WTC11 (cell line): Measurements from ENCODE around the gene KRT9.

Experiments used
- AFF4 ChIP-seq: sonication (generic); formaldehyde crosslinking; IDR thresholded peaks from 2 replicates; pipeline ENCODE4 v1.8.1; 2023; ENCODE audit warnings: mild to moderate bottlenecking, missing genetic modification reagents, borderline replicate concordance
- CBFB ChIP-seq: sonication (generic); formaldehyde crosslinking; IDR thresholded peaks from 2 replicates; pipeline ENCODE4 v1.8.1; 2022; ENCODE audit warnings: mild to moderate bottlenecking, low read depth, missing genetic modification reagents
- E2F5 ChIP-seq: sonication (generic); formaldehyde crosslinking; IDR thresholded peaks from 2 replicates; pipeline ENCODE4 v1.8.1; 2022; ENCODE audit warnings: mild to moderate bottlenecking, moderate library complexity, missing genetic modification reagents
- ESRRA ChIP-seq: sonication (generic); formaldehyde crosslinking; IDR thresholded peaks from 2 replicates; pipeline ENCODE4 v1.8.1; 2022; ENCODE audit warnings: mild to moderate bottlenecking, missing genetic modification reagents, borderline replicate concordance
- ETV6 ChIP-seq: sonication (generic); formaldehyde crosslinking; IDR thresholded peaks from 2 replicates; pipeline ENCODE4 v1.8.1; 2022; ENCODE audit warnings: mild to moderate bottlenecking, missing genetic modification reagents
- FOXK1 ChIP-seq: sonication (generic); formaldehyde crosslinking; IDR thresholded peaks from 2 replicates; pipeline ENCODE4 v1.8.0; 2022; ENCODE audit warnings: mild to moderate bottlenecking, moderate library complexity, missing genetic modification reagents
- IRF2 ChIP-seq: sonication (generic); formaldehyde crosslinking; IDR thresholded peaks from 2 replicates; pipeline ENCODE4 v1.8.0; 2022; ENCODE audit warnings: low read depth, missing genetic modification reagents, borderline replicate concordance
- JUN ChIP-seq: sonication (generic); formaldehyde crosslinking; IDR thresholded peaks from 2 replicates; pipeline ENCODE4 v1.8.0; 2023; ENCODE audit warnings: mild to moderate bottlenecking, missing genetic modification reagents
- ZBTB21 ChIP-seq: sonication (generic); formaldehyde crosslinking; IDR thresholded peaks from 2 replicates; pipeline ENCODE4 v1.8.1; 2023; ENCODE audit warnings: mild to moderate bottlenecking, missing genetic modification reagents, borderline replicate concordance
- ZNF532 ChIP-seq: fragments of 250-450 bp; sonication (Bioruptor Pico); IDR thresholded peaks from 2 replicates; pipeline ENCODE4 v1.9.0; 2021; ENCODE audit warnings: mild to moderate bottlenecking, borderline replicate concordance
- TF ChIP-seq, protein P1 (sequence below): fragments of 200-600 bp; IDR thresholded peaks from 2 replicates; pipeline ENCODE4 v1.8.0; 2022; ENCODE audit warnings: antibody characterized with exemption
- TF ChIP-seq, protein P2 (sequence below): sonication (generic); formaldehyde crosslinking; IDR thresholded peaks from 2 replicates; pipeline ENCODE4 v1.8.0; 2022; ENCODE audit warnings: missing genetic modification reagents
- TF ChIP-seq, protein P3 (sequence below): sonication (generic); formaldehyde crosslinking; IDR thresholded peaks from 2 replicates; pipeline ENCODE4 v1.8.1; 2023; ENCODE audit warnings: mild to moderate bottlenecking, missing genetic modification reagents

DNA sequence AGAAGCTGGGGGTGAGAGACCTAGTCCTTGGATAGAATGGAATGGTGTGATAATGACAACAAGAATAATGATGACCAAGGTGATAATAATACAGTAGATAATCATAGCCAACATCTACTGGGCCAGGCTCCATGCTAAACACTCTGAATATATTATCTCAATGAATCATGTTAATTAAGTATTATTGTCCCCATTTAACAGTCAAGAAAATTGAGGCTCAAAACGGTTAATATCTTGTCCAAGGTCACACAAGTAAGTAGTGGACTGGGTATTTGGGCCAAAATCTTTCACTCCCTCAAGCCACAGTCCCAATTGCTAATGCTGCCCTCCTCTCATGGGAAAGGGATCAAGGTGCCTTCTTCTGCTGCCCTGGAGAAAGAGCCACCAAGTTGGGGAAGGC, 39.9 kb downstream of the KRT9 start:
- TF ChIP-seq, protein P1, sequence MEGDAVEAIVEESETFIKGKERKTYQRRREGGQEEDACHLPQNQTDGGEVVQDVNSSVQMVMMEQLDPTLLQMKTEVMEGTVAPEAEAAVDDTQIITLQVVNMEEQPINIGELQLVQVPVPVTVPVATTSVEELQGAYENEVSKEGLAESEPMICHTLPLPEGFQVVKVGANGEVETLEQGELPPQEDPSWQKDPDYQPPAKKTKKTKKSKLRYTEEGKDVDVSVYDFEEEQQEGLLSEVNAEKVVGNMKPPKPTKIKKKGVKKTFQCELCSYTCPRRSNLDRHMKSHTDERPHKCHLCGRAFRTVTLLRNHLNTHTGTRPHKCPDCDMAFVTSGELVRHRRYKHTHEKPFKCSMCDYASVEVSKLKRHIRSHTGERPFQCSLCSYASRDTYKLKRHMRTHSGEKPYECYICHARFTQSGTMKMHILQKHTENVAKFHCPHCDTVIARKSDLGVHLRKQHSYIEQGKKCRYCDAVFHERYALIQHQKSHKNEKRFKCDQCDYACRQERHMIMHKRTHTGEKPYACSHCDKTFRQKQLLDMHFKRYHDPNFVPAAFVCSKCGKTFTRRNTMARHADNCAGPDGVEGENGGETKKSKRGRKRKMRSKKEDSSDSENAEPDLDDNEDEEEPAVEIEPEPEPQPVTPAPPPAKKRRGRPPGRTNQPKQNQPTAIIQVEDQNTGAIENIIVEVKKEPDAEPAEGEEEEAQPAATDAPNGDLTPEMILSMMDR: no peak
- no peak for TF ChIP-seq ETV6 (CRISPR knock-in tag)
- no peak for TF ChIP-seq E2F5 (CRISPR knock-in tag)
- no peak for TF ChIP-seq ZNF532
- TF ChIP-seq IRF2 (CRISPR knock-in tag): no peak
- TF ChIP-seq AFF4 (CRISPR knock-in tag): no peak
- TF ChIP-seq, protein P2, sequence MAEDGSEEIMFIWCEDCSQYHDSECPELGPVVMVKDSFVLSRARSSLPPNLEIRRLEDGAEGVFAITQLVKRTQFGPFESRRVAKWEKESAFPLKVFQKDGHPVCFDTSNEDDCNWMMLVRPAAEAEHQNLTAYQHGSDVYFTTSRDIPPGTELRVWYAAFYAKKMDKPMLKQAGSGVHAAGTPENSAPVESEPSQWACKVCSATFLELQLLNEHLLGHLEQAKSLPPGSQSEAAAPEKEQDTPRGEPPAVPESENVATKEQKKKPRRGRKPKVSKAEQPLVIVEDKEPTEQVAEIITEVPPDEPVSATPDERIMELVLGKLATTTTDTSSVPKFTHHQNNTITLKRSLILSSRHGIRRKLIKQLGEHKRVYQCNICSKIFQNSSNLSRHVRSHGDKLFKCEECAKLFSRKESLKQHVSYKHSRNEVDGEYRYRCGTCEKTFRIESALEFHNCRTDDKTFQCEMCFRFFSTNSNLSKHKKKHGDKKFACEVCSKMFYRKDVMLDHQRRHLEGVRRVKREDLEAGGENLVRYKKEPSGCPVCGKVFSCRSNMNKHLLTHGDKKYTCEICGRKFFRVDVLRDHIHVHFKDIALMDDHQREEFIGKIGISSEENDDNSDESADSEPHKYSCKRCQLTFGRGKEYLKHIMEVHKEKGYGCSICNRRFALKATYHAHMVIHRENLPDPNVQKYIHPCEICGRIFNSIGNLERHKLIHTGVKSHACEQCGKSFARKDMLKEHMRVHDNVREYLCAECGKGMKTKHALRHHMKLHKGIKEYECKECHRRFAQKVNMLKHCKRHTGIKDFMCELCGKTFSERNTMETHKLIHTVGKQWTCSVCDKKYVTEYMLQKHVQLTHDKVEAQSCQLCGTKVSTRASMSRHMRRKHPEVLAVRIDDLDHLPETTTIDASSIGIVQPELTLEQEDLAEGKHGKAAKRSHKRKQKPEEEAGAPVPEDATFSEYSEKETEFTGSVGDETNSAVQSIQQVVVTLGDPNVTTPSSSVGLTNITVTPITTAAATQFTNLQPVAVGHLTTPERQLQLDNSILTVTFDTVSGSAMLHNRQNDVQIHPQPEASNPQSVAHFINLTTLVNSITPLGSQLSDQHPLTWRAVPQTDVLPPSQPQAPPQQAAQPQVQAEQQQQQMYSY (CRISPR knock-in tag): no peak
- TF ChIP-seq FOXK1 (CRISPR knock-in tag): no peak
- no peak for TF ChIP-seq CBFB (CRISPR knock-in tag)
- no peak for TF ChIP-seq ESRRA (CRISPR knock-in tag)
- no peak for TF ChIP-seq JUN (CRISPR knock-in tag)
- TF ChIP-seq, protein P3, sequence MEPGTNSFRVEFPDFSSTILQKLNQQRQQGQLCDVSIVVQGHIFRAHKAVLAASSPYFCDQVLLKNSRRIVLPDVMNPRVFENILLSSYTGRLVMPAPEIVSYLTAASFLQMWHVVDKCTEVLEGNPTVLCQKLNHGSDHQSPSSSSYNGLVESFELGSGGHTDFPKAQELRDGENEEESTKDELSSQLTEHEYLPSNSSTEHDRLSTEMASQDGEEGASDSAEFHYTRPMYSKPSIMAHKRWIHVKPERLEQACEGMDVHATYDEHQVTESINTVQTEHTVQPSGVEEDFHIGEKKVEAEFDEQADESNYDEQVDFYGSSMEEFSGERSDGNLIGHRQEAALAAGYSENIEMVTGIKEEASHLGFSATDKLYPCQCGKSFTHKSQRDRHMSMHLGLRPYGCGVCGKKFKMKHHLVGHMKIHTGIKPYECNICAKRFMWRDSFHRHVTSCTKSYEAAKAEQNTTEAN (CRISPR knock-in tag): no peak
- TF ChIP-seq ZBTB21 (CRISPR knock-in tag): no peak
